GM19463 (cell line): ENCODE data around the gene GABBR1.
A peak's percentile ranks its signal among the peaks of the same experiment; 100 is the strongest.
"Not testable (repeated sequence)": the region's sequence is repeated elsewhere in the genome, so short reads cannot be mapped to it uniquely, and the experiment has no call there.

Source experiments
- ATAC-seq: cut with Tn5 transposase; IDR thresholded peaks from one replicate; pipeline ENCODE4 v1.9.1; 2021; ENCODE audit warnings: mild to moderate bottlenecking, moderate library complexity; ENCODE audit not compliant: unreplicated experiment

The GABBR1 gene

DNA sequence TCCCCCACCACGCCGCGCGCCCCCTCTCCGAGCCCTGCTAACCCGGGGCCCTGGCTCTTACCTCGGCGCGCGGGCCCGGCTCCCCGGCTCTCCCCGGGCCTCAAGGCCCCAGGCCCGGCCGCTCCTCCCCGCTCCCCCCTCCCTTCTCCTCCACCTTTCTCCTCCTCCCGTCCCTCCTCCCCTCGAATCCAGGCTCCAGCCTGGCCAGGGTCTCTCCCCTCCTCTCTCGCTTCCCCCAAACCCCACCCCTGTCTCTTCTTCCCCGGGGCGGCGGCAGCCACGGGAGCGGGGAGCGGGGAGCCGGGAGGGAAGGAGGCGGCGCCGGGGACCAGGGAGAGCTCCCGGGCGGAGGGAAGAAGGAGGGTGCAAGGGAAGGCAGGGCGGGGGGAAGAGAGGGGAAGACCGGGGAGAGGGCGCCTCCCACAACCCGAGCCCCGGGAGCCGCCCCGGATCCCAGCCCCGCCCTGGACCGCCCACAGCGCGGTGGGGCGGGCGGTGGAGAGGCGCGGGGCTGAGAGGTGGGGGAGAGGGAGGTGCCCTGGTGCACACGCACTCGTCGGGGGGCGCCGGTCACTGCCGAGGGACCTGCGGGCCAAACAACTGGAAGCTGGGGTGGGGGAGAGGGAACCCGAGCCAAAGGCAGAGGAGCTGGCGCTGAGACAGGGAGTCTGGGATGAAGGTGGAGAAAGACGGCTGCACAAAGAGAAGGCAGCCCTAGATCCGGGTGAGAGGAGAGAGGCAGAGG, at the start of gene GABBR1:
GABBR1 (minus strand) TSS at position 395 of the 745 bp plus-strand sequence. CDS start 798 bp downstream, outside the sequence.
- ATAC-seq, result peak; percentile 80

DNA sequence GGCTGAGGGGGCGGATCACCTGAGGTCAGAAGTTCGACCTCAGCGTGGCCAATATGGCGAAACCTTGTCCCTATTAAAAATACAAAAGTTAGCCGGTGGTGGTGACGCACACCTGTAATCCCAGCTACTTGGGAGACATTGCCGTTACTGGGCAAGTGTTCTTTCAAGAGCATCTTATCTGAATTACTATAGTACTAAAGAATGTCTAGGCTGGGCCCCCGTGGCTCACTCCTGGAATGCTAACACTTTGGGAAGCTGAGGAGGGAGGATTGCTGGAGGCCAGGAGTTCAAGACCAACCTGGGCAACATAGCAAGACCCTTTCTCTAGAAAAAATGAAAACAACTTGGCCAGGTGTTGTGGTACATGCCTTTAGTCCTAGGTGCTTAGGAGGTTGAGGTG, 48.8 kb upstream of the GABBR1 start:
- ATAC-seq, result no peak

DNA sequence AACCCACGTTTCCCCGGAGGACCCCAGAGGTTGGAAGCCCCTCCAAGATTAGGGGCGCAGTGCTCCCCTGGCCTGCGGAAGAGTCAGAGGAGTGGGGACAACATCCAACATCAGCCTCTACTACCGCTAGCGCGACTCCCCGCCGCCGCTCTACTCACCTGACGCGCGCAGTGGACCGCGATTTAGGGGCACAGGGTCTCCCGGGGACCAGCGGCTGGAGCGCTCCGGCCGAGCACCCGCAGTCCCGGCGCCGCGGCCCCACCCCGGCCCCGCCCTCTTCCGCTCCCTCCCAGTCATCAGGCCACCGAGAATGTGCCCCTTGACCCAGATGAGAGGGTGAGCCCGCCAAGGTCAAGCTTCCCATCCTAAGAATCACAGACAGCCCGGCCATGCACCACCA, 47.9 kb upstream of the GABBR1 start, which contains the start of gene ZFP57:
ZFP57 (minus strand) TSS at position 249 of the 400 bp plus-strand sequence. CDS start 4,149 bp downstream, outside the sequence.
- no peak for ATAC-seq

DNA sequence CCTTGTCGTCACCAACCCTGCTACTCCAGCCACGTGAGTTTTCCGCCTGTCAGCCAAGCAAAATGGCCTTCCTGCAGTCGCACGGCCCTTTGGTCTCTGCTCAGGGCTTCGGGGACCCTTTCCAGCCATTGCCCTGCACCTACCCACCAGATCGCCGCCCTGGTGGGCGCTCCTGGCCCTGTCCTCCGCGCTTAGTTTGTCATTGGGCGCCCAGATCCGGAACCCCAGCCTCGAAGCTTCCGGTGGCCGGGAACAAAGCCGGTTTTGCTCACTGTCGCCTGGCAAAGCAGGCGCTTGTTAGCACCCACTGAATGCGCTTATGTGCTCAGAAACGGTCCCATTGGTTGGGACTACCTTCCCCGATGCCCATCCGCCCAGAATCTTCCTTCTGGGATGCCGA, 47.4 kb upstream of the GABBR1 start:
- ATAC-seq, result no peak

DNA sequence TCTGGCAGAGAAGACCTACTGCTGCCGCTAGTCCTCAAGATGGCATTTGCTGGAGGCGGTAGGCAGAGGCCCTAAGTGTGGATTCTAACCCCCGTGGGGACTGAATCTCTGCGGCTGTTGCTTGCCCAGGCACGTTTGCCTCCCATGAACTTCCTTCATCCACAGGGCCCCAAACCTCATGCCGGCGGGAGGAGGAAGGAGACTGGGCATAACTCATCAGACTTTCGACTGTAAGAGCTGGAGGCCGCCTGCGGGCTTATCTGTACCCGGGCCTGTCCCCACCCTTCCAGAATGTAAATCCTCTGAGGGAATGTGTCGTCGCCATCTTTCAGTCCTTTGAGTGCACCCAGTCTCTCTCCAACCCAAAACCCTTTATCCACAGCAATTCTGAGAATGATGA, 47.0 kb upstream of the GABBR1 start:
- ATAC-seq, result no peak

DNA sequence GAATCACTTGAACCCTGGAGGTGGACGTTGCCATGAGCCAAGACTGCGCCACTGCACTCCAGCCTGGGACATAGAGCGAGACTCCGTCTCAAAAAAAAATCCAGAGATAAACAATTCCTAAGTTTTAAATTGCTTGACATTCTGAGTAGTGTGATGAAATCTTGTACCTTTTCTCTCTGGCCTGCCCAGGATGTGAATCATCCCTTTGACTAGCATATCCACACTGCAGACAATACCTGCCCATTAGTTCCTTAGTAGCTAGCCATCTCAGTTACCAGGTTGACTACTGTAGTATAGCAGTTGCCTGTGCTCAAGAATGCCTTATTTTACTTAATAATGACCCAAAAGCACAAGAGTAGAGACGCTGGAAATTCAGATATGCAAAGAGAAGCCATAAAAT, 45.1 kb upstream of the GABBR1 start:
- ATAC-seq, result no peak

DNA sequence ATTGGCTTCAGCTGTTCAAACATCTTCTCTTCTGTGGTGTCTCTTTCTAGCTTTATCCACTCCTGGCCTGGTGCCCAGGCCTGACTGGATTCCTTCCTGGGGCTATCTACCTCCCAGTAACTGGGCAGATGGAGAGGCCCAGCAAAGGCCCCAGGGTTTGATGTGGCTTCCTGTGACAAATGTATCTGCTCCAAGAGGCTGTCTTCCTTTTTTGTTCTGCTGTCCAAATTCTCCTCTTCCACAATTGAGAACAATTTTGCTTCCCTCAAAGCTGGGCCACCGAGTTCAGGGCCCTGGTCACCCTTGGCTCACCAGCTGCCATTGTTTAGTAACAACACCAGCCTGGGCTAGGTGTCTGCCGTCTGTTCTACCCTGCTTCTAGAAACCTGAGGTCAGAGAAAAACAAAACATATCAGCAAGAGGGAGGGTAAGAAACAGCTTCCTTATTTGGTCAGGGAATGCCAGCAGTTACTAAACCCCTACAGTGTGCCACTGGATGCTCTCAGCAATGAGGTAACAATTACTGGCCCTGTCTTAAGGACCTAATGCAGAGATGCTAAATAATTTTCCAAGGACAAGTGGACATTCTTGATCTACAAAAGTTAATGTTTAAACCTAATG, 44.1 kb upstream of the GABBR1 start:
- no peak for ATAC-seq

DNA sequence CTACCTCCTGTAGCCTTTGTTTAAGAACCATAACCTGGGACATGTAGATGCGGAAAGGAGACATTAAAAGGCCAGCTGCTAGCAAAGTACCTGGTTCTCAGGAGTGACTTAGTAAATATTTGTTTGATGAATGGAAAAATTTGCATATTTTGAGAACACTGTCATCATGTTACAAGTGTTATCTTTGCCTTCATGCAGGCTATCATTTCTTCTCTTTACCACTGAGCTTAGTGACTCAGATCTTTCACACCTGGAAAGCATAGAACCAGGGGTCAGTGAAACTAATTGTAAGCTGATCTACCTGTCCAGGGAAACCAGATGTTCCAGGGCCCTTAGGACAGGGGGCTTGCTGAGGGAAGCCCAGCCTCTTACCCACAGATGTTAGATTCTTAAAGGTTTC, 42.6 kb upstream of the GABBR1 start:
- ATAC-seq, result no peak

DNA sequence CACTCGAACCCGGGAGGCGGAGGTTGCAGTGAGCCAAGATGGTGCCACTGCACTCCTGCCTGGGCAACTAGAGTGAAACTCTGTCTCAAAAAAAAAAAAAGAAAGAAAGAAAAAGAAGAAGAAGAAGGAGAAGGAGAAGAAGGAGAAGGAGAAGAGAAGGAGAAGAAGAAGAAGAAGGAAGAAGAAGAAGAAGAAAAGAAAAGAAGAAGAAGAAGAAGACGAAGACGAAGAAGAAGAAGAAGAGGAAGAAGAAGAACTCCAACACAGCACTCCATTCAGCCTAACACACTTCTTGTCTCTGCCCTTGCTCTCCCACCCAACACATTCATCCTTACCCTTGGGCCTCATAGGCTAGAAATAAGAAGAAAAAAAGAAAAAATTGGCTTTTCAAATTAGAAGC, 41.0 kb upstream of the GABBR1 start:
- no peak for ATAC-seq

DNA sequence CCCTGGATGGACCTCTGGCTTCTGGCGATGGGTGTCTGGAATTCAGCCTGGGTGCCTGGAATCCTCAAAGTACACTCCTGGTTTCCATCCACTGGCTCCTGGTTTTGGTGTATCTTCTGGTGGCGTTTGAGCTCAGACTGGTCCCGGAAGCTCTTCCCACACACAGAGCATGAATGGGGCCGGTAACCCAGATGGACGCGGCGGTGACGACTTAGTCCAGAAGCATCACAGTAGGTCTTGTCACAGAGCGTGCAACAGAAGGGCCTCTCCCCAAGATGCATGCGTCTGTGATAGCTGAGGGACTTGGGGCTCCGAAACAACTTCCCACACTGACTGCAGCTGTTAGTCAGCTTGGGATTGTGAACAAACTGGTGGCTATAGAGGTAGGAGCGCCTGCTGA, 40.2 kb upstream of the GABBR1 start:
- ATAC-seq, result no peak

DNA sequence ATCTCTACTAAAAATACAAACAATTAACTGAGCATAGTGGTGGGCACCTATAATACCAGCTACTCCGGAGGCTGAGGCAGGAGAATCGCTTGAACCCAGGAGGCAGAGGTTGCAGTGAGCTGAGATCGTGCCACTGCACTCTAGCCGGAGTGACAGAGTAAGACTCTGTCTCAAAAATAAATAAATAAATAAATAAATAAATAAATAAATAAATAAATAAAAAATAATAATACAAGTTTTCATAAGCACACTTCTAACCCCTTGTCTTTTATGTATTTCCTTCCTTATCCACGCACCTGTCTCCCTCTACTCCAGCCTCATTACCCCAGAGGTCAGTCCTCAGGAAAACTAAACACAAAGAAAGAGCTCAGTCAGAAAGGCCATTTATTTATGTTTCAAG, 39.1 kb upstream of the GABBR1 start:
- ATAC-seq, result not testable (repeated sequence)

DNA sequence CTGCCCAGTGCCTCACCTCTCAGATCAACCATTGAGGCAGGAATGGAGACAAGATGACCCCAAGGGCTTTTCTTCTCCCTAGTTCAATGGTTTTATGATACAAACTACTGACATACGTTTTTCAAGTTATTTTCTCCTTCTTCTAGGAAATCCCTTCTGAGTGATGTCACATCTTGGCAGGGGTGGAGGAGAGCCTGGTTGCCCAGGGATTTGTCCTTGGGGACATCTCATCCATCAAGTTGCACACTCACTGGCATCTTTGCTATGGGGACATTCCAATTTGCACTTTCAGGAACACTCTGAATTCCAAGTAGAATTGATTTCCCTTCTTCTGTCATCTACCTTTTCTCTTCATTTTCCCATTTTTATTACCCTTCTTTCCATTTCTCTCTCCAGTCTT, 38.0 kb upstream of the GABBR1 start:
- no peak for ATAC-seq

DNA sequence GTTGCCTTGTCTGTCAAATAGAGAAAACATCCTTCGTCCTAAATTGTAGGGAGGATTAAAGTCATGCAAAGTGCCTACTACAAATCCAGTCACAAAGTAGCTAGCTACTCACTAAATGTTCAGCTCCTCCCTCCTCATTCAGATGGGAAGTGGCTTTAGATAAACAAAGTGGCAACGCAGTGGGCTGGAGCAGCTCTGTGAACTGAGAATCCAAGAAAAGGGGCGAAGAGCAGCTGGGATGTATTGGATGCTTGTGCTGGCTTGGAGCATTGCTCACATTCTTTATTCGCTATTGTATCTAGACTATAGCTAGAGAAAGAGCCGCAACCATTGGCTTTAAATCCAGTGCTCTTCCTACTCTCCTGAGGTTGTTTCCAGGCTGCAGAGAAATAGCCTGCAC, 34.2 kb upstream of the GABBR1 start:
- no peak for ATAC-seq

DNA sequence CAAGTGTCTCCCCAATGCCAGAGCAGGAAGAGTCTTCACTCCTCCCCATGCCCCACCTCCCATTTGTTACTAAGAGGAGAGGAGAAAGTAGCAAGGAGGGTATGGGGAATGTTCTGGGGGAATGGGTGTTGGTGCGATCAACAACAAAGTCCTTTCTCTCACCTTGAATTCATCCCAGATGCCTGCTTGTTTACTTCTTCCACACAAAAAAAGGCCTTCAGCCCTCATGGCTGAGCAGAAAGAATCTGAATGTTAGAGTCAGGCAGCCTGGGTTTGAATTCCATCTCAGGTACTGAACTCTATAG, 33.8 kb upstream of the GABBR1 start:
- no peak for ATAC-seq

DNA sequence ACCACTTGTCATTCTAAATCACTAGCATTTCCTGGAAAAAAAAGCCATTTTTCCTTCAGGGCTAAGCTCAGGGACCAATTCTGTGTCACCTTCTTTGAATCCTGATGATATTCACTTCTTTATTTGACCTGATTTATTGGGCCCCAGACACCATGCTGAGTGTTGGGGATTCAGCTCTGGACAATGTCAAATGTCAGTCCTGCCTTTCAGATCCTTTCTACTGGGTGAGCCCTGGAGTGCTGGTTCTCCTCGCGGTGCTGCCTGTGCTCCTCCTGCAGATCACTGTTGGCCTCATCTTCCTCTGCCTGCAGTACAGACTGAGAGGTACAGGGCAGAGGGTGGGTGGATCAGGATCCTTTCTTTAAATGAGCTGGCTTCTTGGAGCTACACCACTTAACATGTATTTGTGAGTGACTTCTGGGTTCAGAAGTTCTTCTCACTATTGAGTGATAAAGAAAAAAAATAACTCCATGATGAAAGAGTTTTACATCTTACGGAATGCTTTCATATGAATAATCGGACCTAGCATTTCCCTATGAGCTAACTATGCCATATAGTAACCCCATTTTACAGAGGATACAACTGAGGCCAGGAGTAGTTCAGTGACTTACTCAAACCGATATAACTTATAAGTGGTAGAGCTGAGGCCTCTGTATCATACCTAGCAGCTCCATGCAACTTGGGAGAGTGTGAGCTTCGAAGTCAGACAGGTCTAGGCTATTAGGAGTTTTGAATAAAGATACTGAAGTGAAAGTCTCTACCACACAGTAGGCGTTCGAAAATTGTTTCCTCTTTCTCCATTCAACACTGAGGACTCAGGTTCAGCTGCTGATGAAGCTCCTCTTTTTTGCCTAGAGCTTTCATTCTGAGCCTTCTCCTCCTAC, 33.2 kb upstream of the GABBR1 start:
- ATAC-seq, result no peak

DNA sequence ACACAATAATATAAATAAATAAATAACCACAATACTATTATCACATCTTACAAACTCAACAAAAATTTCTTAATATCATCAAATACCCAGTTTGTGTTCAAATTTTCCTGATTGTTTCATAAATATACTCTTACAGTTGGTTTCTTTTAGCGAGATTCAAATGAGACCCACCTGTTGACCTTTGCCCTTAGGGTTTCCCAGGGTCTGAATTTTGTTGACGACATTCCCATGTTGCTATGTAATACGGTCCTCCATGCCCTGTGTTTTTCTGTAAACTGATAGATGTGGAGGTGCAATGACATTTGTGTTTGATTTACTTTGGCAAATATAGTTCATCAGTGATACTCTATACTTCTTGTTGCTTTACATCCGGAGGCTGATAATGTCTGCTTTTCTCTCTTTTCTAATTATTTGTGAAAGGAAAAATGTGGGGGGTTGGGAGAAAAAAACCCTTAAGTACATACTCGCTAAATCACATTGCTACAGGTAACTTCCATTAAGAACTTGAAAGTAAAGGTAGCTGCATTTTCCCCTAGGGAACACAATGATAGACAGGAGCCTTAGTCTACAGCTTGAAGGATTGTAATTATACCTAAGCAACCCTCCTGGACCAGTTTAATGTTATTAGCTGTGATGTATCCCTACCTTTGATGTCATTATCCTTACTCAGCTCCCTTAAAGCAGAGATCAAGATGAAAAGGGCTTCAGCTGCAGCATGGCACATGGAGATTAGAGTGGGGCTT, 30.5 kb upstream of the GABBR1 start:
- ATAC-seq, result no peak

DNA sequence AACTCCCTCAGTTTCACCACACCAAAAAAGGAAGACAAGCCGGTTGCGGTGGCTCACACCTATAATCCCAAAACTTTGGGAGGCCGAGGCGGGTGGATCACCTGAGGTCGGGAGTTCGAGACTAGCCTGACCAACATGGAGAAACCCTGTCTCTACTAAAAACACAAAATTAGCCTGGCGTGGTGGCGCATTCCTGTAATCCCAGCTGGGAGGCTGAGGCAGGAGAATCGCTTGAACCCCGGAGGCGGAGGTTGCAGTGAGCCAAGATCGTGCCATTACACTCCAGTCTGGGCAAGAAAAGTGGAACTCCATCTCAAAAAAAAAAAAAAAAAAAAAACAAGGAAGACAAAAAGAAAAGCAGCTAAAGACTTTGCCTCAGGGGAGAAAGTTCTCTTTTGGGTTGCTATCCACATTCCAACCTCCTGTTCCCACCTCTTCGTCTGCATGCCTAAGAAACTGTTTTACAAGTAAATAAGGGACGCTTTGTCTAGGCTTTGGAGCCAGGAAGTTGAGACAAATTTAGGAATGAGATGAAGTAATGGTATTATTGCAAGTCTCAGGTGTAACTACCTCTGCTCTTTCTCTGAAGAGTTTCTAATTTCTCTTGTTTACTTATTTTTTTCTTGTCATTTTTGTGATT, 28.6 kb upstream of the GABBR1 start:
- not testable (repeated sequence) for ATAC-seq

DNA sequence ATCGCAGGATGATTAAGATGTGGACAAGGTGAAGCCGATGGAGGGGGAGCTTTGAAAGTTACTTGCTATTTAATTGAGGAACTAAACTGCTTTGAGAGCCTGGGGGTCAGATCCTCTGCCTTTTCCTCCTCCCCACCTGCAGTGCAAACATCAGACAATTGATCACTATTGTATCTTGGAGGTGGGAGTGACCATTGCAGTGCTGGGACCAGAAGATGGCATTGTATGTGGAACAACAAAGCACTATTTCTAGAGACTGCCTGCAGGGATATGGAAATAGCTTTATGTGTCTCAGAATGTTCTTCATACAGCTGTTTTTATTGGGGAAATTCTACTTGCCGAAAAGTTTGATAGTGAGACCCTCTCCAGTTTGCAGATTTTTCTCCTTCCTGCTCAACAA, 28.1 kb upstream of the GABBR1 start:
- no peak for ATAC-seq

DNA sequence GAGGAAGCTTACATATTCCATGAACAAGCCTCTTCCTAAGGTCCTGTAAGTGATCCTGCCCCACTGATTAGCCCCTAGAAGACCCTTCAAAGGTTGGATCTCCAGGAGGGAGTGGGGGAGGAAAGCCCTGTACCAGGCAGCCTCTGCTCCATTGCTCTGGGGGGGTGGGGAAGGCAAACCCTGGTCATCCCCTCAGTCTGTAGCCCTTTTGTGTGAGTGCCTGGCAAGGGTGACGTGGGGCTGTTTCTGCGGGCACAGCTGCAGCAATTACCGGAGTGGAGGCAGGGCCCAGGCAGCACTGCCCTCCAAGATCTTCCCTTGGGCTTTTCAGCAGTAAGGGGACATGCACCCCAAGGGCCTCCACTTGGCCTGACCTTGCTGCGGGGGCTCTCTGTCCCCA, 23.8 kb upstream of the GABBR1 start, which contains the start of gene MOG:
MOG (plus strand) TSS at position 295 of the 400 bp plus-strand sequence. CDS start 118 bp downstream, outside the sequence.
- ATAC-seq, result no peak

DNA sequence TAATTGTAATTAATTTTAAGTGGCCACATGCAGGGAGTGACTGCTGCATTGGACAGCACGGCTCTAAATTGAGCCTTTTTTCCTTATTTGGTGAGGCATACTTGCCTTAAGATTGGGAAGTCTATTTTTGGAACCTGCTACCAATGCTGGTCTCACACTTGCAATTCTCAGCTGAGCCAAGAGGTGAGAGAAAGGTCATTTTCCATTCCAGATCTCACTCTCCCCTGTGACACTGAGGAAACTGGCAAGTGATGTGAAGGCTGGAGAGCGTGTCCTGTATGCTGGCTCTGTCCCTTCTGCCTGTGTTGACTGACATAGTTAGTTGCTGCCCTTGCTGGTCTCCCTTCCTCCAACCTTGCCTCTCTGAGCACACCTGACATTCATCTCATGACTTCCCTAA, 23.2 kb upstream of the GABBR1 start:
- ATAC-seq, result no peak
